EH (cell line): ENCODE measurements around the gene FUT6.
"Not testable (repeated sequence)": the region's sequence is repeated elsewhere in the genome, so short reads cannot be mapped to it uniquely, and the experiment has no call there.

Experiments
- DNase-seq: peaks from one replicate; pipeline ENCODE4 v3.0.0-alpha.2; 2015; ENCODE audit warnings: low read depth

Gene FUT6

GRCh38 chr19:5839065-5840017 is at the start of gene FUT6:
Gene FUT6, minus strand, starts transcription at chr19:5839702. Its CDS starts 7,135 bp downstream, at chr19:5832567.
- DNase-seq = no peak

GRCh38 chr19:5884065-5884811 is 44.7 kb upstream of the FUT6 start:
- not testable (repeated sequence) for DNase-seq

GRCh38 chr19:5883157-5883873 is 43.8 kb upstream of the FUT6 start:
- DNase-seq = not testable (repeated sequence)

GRCh38 chr19:5882421-5882968 is 43.0 kb upstream of the FUT6 start:
- DNase-seq = peak; percentile 28

- no peak for DNase-seq
These were observed 42.2 kb upstream of the FUT6 start for GRCh38 chr19:5881543-5882299.

- DNase-seq = peak; percentile 94
These were observed 41.1 kb upstream of the FUT6 start for GRCh38 chr19:5880604-5881078.

GRCh38 chr19:5880196-5880595 is 40.7 kb upstream of the FUT6 start:
- DNase-seq = no peak

GRCh38 chr19:5877882-5878281 is 38.4 kb upstream of the FUT6 start:
- no peak for DNase-seq

GRCh38 chr19:5877427-5877826 is 37.9 kb upstream of the FUT6 start:
- DNase-seq = no peak

- peak; percentile 75 for DNase-seq
These were observed 35.0 kb upstream of the FUT6 start for GRCh38 chr19:5874496-5874895.

- DNase-seq = no peak
These were observed 34.2 kb upstream of the FUT6 start for GRCh38 chr19:5873617-5874199.

- DNase-seq = no peak
These were observed 31.5 kb upstream of the FUT6 start for GRCh38 chr19:5870986-5871394.

GRCh38 chr19:5867201-5868136 is 28.0 kb upstream of the FUT6 start:
- DNase-seq = no peak

- no peak for DNase-seq
These were observed 26.3 kb upstream of the FUT6 start for GRCh38 chr19:5865772-5866171.

GRCh38 chr19:5864725-5865486 is 25.4 kb upstream of the FUT6 start:
- DNase-seq = no peak

- no peak for DNase-seq
These were observed 24.7 kb upstream of the FUT6 start for GRCh38 chr19:5864013-5864720.

GRCh38 chr19:5863030-5863665 is 23.6 kb upstream of the FUT6 start:
- no peak for DNase-seq
